ENCODE data around the gene ZNF470. TPM values are rescaled to one million over a fixed set of nuclear protein-coding genes. Genes with fewer than 3 reads are reported as not detected.

ZNF470 gene
- polyA plus RNA-seq (ENCODE audit: insufficient read length in 4 of 4): 10 to 100 TPM in 2 of 4 donors, 1 to 10 TPM in 2; 7.3 to 10.6 (median 9.5) TPM

GRCh38 chr19:56567274-56568120, at the start of gene ZNF470:
Gene ZNF470 (plus strand): TSS chr19:56567468. CDS start chr19:56570312, 2,844 bp downstream.
- DNase-seq (ENCODE audit: low read depth in 4 of 4, low spot score in 2 of 4): peak; percentile 63 to 91 (median 79)

GRCh38 chr19:56525214-56525860, 41.9 kb upstream of the ZNF470 start:
- DNase-seq (ENCODE audit: low read depth in 4 of 4, low spot score in 2 of 4): no peak

DNA sequence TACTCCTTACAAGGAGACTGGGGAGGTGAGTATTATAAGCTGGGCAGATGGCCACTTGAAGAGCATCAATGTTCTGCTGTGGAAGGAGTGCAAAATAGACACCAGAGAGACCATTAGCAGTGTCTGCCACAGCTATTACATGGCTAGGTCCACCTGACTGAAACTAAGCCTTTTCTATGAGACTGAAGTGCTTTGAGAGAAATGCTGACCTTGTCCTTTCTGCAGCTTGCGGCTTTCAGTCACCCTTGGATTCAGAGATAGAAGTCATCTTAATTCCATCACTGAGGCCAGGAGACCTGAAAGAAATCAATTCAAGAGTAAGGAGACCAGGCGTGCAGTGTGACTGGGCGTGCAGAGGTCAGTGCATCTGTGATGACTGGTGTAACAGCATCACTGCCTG, 29.8 kb upstream of the ZNF470 start:
- DNase-seq (ENCODE audit: low read depth in 4 of 4, low spot score in 2 of 4): no peak

- peak; percentile 79 to 87 (median 80) for DNase-seq (ENCODE audit: low read depth in 4 of 4, low spot score in 2 of 4)
Observed at GRCh38 chr19:56538254-56538760, 29.0 kb upstream of the ZNF470 start.

DNA sequence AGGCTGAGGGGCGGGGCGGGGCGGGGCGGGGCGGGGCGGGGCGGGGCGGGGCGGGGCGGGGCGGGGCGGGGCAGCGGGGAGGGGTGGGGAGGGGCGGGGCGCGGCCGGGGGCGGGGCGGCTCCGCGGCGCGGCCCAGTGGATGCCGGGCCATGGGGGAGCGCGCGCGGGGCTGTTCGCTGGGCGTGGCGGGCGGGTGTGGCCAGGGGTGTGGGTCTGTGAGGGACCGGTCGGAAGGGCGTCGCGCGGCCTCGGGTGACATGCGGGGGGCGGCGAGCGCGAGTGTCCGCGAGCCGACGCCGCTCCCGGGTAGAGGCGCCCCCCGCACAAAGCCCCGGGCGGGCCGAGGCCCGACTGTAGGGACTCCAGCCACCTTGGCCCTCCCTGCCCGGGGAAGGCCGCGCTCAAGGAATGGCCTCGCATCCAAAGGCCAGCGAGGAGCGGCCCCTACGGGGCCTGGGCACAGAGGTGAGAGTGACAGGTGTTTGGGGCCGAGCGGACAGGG, 28.5 kb upstream of the ZNF470 start, which contains the start of gene ZFP28:
Gene ZFP28, plus strand, starts transcription at position 188 of the 503 bp plus-strand sequence. Its CDS starts 71 bp downstream, at position 259.
- DNase-seq (ENCODE audit: low read depth in 4 of 4, low spot score in 2 of 4): peak in 3 of 4 donors; percentile 15 to 56 (median 17)

GRCh38 chr19:56543776-56544175, 23.5 kb upstream of the ZNF470 start:
- no peak for DNase-seq (ENCODE audit: low read depth in 4 of 4, low spot score in 2 of 4)

DNA sequence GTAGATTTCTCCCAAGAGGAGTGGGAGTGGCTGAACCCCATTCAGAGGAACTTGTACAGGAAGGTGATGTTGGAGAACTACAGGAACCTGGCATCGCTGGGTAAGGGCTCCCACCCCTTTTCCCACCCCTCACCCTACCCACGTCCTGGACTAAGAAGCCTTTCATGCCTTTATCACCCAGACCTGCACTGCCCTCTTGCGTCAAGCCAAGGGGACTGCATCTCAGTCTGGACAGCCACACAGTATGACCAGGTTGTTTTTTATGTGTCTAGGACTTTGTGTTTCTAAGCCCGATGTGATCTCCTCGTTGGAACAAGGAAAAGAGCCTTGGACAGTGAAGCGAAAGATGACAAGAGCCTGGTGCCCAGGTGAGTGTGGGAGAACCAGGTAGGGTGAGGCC, 19.7 kb upstream of the ZNF470 start:
- DNase-seq (ENCODE audit: low read depth in 4 of 4, low spot score in 2 of 4): no peak

GRCh38 chr19:56554272-56554869, 12.9 kb upstream of the ZNF470 start:
- no peak for DNase-seq (ENCODE audit: low read depth in 4 of 4, low spot score in 2 of 4)

DNA sequence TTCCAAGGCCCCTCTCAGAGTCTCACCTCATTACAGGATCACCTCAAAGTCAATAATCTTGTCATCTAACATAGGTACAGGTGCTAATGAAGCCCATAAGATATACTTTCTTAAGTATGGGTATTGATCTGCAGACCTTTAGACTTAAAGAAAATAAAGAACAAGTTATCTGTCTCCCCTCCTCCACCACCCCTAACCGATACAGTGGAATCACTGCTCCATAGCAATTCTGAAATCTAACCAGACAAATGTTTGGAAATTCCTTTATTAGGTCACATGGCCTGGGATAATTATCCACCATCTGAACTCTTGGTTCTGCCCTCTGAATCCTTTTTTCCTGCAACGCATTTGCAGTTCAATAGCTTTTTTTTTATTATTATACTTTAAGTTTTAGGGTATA, 4.5 kb upstream of the ZNF470 start:
- no peak for DNase-seq (ENCODE audit: low read depth in 4 of 4, low spot score in 2 of 4)

GRCh38 chr19:56566904-56567273, 379 bp upstream of the ZNF470 start:
- DNase-seq (ENCODE audit: low read depth in 4 of 4, low spot score in 2 of 4): peak in 1 of 4 donors; percentile 50

- no peak for DNase-seq (ENCODE audit: low read depth in 4 of 4, low spot score in 2 of 4)
Observed at GRCh38 chr19:56572589-56572988, 5.3 kb downstream of the ZNF470 start.

- no peak for DNase-seq (ENCODE audit: low read depth in 4 of 4, low spot score in 2 of 4)
Observed at GRCh38 chr19:56573914-56574313, 6.6 kb downstream of the ZNF470 start.

- DNase-seq (ENCODE audit: low read depth in 4 of 4, low spot score in 2 of 4): no peak
Observed at GRCh38 chr19:56577719-56578602, 10.7 kb downstream of the ZNF470 start.

DNA sequence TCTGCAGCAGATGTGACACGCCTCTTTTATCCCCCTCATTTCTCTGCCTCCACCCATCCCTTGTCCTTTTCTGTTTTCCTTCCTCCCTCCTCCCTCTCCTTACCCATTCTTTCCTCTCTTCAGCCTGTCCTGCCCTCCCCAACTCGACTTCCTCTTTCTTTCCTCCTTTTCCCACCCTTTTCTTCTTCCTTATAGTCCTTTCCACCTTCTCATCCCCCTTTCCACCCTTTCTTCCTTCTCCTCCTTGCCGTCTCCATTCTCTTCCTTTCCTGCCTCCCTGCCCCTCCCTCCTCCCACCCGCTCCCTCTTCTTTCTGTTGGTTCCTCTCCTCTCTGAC, 27.1 kb downstream of the ZNF470 start:
- DNase-seq (ENCODE audit: low read depth in 4 of 4, low spot score in 2 of 4): no peak

GRCh38 chr19:56594783-56595547, 27.7 kb downstream of the ZNF470 start, which contains the start of gene ZNF71:
Gene ZNF71 (plus strand): TSS chr19:56595302. CDS start chr19:56601559, 6,257 bp downstream.
- DNase-seq (ENCODE audit: low read depth in 4 of 4, low spot score in 2 of 4): peak; percentile 63 to 86 (median 76)

- peak in 1 of 4 donors; percentile 8 for DNase-seq (ENCODE audit: low read depth in 4 of 4, low spot score in 2 of 4)
Observed at GRCh38 chr19:56595548-56595899, 28.3 kb downstream of the ZNF470 start.

GRCh38 chr19:56596676-56597075, 29.4 kb downstream of the ZNF470 start:
- DNase-seq (ENCODE audit: low read depth in 4 of 4, low spot score in 2 of 4): no peak

GRCh38 chr19:56597696-56598095, 30.4 kb downstream of the ZNF470 start:
- DNase-seq (ENCODE audit: low read depth in 4 of 4, low spot score in 2 of 4): no peak

DNA sequence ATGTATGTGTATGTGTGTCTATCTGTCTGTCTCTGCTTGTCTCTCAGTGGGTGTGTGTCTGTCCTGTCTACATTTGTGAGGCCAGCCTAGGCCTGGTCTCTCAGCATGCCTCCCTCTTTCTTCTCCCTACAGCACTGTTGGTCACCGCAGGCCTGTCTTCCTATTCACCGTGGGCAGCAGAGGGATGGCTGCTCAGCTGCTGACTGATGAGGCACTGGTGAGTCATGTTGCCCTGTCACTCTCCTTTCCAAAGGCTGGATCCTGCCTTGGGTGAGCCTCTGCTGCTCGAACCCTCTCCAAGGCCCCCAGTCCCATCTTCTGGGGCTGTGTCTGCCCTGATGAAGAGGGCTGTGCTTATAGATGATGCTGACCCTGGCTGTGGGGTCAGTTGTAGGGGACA, 34.1 kb downstream of the ZNF470 start:
- no peak for DNase-seq (ENCODE audit: low read depth in 4 of 4, low spot score in 2 of 4)
